NT2/D1 (cell line): ENCODE results near the gene ST6GALNAC3.

Experiments used
- SUZ12 ChIP-seq: IDR thresholded peaks from 2 replicates; pipeline ENCODE4 v1.6.1; 2011; ENCODE audit not compliant: insufficient read length, insufficient read depth; ENCODE audit errors: extremely low read depth
- YY1 ChIP-seq: IDR thresholded peaks from 2 replicates; pipeline ENCODE4 v1.6.1; 2011; ENCODE audit not compliant: insufficient read length, insufficient read depth
- ZNF274 ChIP-seq: IDR thresholded peaks from 2 replicates; pipeline ENCODE4 v1.6.1; 2011; ENCODE audit warnings: mild to moderate bottlenecking, low read depth, low read length

DNA sequence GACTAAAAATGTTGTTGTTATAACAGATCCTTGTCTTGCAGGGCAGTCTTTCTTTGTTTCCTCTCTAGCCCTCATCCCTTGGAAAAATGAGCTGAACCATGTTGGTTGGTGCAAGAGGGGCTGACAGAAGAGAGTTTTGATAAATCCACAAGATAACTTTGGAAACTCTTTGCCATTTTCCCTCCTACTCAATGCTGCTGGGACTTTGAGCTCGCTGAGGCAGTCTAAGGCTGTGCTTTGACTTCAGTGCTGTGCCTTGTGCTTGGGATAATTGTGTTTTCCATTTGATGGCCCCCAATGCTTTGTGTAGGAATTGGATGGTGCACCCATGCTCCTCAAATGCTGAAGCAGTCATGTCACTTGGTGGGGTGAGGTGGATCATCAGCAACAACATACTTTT lies 31.7 kb downstream of the ST6GALNAC3 start:
- TF ChIP-seq YY1: no peak
- no peak for TF ChIP-seq ZNF274
- no peak for TF ChIP-seq SUZ12
